Activated CD8-positive, alpha-beta memory T cell treated with anti-CD3 and anti-CD28 coated beads, Interleukin-2, amount 50 U/mL, for 1 hour (primary cell): ENCODE measurements around the gene DOCK4.

ENCODE experiments used
- DNase-seq: peaks from one replicate; pipeline ENCODE4 v3.0.0-alpha.2; 2020; ENCODE audit errors: extremely low read depth

DOCK4 gene

DNA sequence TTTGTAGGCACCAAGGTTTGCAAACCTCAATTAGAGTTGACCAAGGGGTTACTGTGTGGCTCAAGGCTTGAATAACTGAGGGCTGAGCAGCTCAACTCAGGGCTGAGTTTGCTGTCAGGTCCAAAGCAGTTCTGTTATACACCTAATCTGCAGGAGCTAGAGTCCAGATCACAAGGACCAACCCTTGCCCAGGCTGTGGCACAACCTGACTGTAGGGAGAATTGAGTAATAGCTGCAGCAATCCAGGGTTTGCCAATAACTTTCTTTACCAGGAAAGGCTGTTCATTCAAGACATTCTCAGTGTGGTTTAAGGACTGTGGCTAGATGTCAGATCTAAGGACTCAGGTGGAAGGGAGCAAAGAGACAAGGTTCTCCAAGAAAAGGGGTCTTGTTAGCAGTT is 528.4 kb downstream of the DOCK4 start:
- no peak for DNase-seq

DNA sequence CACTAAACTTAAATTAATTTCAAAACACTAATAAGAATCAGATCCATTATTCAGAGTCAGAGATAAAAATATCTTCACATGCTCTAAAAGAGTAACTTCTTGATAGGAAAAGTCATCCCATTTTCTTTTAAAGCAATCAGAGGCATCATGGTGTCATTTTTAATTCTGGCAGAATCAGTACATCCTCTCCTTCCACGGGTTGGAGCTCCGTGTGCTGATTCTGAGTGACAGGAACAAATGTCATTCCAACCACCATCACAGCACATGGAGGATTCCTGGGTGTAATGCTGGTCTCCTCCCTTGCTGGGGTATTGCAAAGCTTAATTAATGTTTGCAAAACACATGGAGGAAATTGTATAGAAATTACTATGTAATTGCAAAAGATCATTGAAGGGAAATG is 529.4 kb downstream of the DOCK4 start:
- no peak for DNase-seq
